HS-27A (cell line): ENCODE data around the gene FAIM.
"Not testable (repeated sequence)": the region's sequence is repeated elsewhere in the genome, so short reads cannot be mapped to it uniquely, and the experiment has no call there.

Experiments used
- DNase-seq: peaks from one replicate; pipeline ENCODE4 v3.0.0-alpha.2; 2012; ENCODE audit warnings: low read depth, missing footprints

The FAIM gene

GRCh38 chr3:138601661-138602060 lies 6.9 kb upstream of the FAIM start:
- not testable (repeated sequence) for DNase-seq

DNA sequence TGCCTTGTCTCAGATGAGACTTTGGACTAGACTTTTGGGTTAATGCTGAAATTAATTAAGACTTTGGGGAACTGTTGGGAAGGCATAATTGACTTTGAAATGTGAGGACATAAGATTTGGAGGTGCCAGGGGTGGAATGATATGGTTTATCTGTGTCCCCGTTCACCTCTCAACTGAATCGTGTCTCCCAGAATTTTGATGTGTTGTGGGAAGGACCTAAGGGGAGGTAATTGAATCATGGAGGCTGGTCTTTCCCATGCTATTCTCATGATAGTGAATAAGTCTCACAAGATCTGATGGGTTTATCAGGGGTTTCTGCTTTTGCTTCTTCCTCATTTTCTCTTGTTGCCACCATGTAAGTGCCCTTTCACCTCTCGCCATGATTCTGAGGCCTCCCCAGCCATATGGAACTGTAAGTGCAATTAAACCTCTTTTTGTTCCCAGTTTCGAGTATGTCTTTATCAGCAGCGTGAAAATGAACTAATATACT lies 4.4 kb upstream of the FAIM start:
- not testable (repeated sequence) for DNase-seq

DNA sequence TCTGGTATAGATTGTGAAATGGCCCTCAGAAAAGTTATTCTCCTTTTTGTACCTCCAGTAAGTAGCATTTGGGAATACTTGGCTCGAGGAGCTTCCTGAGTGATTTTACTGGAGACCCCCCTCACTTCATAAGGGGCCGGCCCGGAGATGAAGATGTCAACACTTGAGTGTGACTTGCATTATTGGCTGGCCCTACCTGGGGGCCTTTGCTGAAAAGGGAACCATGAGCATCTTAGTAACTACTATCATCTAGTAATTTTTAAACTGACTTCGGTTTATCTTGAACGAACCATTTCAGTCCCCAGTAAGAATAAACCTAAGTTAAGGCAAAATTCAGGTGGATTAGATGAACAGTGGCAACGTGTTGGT lies 1.3 kb downstream of the FAIM start:
- DNase-seq: no peak

DNA sequence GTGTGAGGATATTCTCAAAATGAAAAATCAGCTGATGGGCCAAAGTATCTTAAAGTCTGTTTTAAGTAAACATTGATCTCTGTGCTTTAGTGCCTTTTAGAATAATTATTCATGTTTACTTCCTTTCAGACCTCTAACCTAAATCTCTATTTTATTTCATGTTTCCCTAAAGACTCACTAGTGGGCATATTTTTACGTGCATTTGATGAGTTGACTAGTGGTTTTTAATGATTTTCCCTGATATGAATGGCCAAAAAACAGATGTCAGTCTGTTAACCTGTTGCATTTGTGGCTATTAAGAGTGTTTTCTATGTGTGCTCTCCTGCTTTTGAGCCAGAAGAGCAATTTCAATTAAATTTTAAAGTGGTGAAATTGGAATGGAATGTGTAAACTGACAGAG lies 6.9 kb downstream of the FAIM start:
- no peak for DNase-seq

GRCh38 chr3:138620431-138620830 lies 11.9 kb downstream of the FAIM start:
- DNase-seq: no peak

DNA sequence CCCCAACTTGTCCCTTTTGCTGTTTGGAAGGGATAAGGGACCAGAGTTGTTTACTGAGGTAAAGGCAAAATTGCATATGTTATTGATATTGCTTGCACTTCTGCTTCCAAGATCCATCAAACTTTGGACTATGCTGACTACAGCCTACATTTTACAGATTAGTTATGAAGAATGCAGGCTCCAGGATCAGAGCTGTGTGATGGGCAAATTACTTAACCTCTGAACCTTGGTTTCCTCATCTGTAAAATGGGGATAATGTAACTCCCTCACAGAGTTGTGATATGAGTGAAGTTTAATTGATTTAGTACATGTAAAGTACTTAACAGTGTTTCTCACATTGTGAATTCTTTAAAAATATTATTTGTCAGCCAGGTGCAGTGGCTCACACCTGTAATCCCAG lies 15.9 kb downstream of the FAIM start:
- no peak for DNase-seq

GRCh38 chr3:138625707-138626365 lies 17.3 kb downstream of the FAIM start:
- DNase-seq: peak; percentile 29

- no peak for DNase-seq
Observed at GRCh38 chr3:138629526-138629925, 21.0 kb downstream of the FAIM start.

GRCh38 chr3:138638641-138639040 lies 30.1 kb downstream of the FAIM start:
- no peak for DNase-seq

- no peak for DNase-seq
Observed at GRCh38 chr3:138640537-138640936, 32.0 kb downstream of the FAIM start.

DNA sequence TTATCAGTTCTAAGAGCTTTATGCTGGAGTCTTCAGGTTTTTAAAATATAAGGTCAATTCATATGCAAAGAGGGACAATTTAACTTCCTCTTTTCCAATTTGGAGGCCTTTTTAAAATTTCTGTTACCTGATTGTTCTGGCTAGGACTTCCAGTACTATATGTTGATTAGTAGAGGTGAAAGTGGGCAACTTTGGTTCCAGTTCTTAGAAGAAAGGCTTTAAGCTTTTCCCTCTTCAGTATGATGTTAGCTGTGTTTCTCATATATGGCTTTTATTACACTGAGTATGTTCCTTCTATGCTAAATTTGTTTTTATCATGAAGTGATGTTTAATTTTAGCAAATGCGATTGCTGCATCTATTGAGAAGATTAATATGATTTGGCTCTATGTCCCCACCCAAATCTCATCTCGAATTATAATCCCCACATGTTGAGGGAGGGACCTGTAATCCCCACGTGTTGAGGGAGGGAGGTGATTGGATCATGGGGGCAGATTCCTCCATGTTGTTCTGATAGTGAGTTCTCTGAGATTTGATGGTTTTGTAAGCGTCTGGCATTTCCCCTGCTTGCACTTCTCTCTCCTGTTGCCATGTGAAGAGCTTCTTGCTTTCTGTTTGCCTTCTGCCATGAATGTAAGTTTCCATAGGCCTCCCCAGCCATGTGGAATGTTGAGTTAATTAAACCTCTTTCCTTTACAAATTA lies 33.8 kb downstream of the FAIM start:
- DNase-seq: no peak

DNA sequence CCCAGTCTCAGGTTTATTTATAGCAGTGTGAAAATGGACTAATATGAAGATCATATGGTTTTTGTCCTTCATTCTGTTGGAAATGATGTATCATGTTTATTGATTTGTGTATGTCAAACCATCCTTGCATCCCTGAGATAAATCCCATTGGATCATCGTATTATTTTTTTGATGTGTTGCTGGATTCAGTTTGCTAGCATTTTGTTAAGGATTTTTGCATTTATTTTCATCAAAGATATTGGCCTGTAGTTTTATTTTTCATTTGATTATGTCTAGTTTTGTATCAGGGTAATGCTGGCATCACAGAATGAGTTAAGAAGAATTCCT lies 34.3 kb downstream of the FAIM start:
- DNase-seq: no peak

GRCh38 chr3:138646008-138646407 lies 37.4 kb downstream of the FAIM start:
- no peak for DNase-seq

DNA sequence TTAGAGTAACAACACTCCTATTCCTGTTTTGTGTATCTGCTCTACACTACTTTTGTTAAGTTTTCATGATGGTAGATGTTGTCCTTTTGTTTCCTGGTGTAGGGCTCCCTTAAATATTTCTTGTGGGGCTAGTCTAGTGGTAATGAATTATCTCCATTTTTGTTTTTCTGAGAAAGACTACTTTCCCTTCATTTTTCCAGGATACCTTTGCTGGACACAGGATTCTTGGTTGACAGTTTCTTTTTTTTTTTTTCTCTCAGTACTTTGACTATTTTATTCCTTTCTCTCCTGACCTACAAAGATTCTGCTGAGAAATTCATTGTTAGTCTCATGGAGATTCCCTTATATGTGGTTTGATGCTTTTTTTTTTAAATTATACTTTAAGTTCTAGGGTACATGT lies 37.9 kb downstream of the FAIM start:
- no peak for DNase-seq

GRCh38 chr3:138649134-138649533 lies 40.6 kb downstream of the FAIM start:
- no peak for DNase-seq

GRCh38 chr3:138653567-138653966 lies 45.0 kb downstream of the FAIM start:
- DNase-seq: no peak

- DNase-seq: no peak
Observed at GRCh38 chr3:138657508-138657907, 48.9 kb downstream of the FAIM start.

- DNase-seq: no peak
Observed at GRCh38 chr3:138668107-138668506, 59.5 kb downstream of the FAIM start.

- no peak for DNase-seq
Observed at GRCh38 chr3:138670407-138670806, 61.8 kb downstream of the FAIM start.

DNA sequence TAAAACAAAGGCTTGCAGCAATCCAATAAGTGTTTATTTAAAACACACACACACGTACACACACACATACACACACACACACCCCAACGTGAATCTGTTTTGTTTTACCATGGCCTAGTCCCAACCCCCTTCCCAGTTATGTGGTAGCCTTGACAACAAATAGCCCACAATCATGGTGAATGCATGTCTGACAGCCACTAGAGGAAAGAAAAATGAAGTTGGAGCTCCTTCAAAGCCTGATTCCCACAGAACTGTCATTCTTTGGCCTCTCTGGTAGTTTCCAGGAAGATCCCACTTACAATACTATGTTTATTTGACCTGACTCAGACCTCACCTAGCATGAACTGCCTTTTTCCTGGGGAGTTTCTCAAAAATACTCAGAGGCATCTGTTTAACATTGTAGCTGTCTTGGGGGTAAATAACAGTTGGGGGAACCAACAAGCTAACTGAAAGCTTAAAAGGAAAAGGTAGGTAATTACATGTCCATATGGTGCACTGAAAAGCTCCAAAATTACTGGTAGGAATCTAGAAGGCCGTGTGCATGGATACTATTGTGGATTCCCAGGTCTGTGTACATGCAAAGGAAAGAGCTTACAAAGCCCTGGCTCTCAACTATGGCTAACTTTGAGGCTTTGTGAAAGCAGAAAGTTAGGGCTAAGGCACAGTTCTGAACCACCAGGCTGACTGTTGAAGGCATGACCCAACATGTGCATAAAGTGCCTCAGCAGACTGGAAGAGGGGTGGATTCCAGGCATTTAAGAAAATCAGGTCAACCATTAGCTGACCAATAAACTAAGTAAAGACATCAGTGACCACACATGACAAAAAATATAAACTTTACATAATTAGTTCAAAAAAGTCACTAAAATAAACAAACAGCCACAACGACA lies 65.3 kb downstream of the FAIM start:
- no peak for DNase-seq

DNA sequence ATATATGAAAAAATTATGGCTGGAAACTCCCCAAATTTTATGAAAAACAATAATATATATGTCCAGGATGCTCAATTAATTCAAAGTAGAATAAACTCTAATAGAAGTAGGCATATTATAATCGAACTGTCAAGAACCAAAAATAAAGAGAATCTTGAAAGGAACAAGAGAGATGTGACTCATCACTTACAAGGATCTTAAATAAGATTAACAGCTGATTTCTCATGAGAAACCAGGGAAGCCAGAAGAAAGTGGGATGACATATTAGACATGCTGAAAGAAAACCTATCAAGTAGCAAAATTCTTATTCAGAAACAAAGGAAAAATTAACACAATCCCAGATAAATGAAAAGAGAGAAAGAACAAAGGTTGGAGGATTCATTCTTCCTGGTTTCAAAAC lies 66.8 kb downstream of the FAIM start:
- DNase-seq: no peak

DNA sequence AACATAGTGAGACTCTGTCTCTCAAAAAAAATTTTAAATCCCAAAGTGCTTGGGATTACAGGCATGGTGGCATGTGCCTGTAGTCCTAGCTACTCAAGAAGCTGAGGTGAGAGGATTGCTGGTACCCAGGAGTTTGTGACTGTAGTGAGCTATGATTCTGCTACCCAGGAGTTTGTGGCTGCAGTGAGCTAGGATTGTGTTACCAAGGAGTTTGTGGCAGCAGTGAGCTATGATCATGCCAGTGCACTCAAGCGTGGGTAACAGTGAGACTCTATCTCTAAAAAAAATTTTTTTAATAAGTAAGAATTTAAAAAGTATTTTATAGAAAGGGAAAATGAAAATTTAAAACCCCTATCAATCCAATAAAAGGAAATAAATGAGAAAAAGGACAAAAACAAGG lies 69.5 kb downstream of the FAIM start:
- no peak for DNase-seq

DNA sequence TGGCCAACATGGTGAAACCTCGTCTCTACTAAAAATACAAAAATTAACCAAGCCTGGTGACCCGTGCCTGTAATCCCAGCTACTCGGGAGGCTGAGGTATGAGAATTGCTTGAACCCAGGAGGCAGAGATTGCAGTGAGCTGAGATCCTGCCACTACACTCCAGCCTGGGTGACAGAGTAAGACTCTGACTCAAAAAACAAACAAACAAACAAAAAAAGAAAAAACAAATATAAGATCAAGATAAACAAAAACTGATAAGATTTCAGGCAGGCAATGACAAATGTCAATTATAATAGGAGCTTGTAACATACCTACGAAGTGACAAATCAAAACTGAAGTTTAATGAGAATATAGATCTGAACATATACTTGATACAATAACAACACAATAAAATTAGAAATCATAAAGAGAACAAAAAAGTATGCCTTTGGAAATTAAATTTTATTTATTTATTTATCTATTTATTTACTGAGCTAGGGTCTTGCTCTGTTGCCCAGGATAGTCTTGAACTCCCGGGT lies 70.4 kb downstream of the FAIM start:
- DNase-seq: no peak
